ENCODE data around the gene ZMYM3. TPM values are rescaled to one million over a fixed set of nuclear protein-coding genes. Genes with fewer than 3 reads are reported as not detected.

ZMYM3 gene
- total RNA-seq, 3 donors from 2014 or later (not counting 1 experiment from before 2014, with no cell fraction given) = 18.0 to 21.0 (median 20.4) TPM

DNA sequence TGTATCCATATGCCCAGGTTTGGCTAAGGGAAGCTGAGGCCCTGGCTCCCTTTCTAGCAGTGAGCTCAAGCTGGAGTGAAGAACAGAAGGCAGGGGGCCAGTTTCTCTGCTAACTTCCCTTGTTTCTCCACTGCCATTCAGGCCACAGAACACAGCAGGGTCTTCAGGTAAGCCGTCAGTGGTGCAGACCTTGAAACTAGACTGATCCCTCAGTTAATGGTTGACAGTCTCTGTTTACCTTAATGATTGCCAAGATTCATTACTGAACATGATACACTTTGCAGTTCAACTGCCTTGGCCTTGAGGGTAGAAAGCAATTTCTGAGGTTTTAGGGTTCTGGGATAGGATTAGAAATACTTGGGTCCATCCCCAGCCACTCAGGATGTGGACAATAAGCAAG lies 39.8 kb downstream of the ZMYM3 start:
- TF ChIP-seq, protein P1, sequence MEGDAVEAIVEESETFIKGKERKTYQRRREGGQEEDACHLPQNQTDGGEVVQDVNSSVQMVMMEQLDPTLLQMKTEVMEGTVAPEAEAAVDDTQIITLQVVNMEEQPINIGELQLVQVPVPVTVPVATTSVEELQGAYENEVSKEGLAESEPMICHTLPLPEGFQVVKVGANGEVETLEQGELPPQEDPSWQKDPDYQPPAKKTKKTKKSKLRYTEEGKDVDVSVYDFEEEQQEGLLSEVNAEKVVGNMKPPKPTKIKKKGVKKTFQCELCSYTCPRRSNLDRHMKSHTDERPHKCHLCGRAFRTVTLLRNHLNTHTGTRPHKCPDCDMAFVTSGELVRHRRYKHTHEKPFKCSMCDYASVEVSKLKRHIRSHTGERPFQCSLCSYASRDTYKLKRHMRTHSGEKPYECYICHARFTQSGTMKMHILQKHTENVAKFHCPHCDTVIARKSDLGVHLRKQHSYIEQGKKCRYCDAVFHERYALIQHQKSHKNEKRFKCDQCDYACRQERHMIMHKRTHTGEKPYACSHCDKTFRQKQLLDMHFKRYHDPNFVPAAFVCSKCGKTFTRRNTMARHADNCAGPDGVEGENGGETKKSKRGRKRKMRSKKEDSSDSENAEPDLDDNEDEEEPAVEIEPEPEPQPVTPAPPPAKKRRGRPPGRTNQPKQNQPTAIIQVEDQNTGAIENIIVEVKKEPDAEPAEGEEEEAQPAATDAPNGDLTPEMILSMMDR (IDR thresholded peaks at IDR 0.05) = no peak
- H3K36me3 Mint-ChIP-seq = no peaks in the 10 kb centered on the region
- no peaks in the 10 kb centered on the region for H3K9me3 Mint-ChIP-seq
- H3K4me1 Mint-ChIP-seq = no peaks in the 10 kb centered on the region
- H3K4me3 ChIP-seq (ENCODE audit: low read length) = no peak overlapping the region
- H3K36me3 ChIP-seq (ENCODE audit: control insufficient read depth, insufficient read depth, low read length) = no peaks in the 10 kb centered on the region
- no peak overlapping the region for H3K27ac Mint-ChIP-seq
- no peak for DNase-seq
- H3K27ac ChIP-seq (ENCODE audit: low read length) = no peak overlapping the region
- 100% methylated on average over 1 of the region's 1 CpG for WGBS (ENCODE audit: insufficient coverage)
- intact Hi-C loops (cut with micrococcal nuclease) = no loop called here
- H3K27me3 Mint-ChIP-seq (ENCODE audit: low read depth in 2 of 2) = peaks cover 0 to 2% of the 10 kb centered on the region in 2 donors
- H3K4me1 ChIP-seq (ENCODE audit: control insufficient read depth, insufficient read depth, low read length) = no peaks in the 10 kb centered on the region
- H3K4me3 Mint-ChIP-seq = no peak overlapping the region
- ATAC-seq = no peak
- no peaks in the 10 kb centered on the region for H3K9me3 ChIP-seq (ENCODE audit: control insufficient read depth, insufficient read depth, low read length)
- no peaks in the 10 kb centered on the region for H3K27me3 ChIP-seq (ENCODE audit: control insufficient read depth, insufficient read depth, low read length)

GRCh38 chrX:71212536-71212935 lies 41.4 kb downstream of the ZMYM3 start:
- H3K27ac ChIP-seq (ENCODE audit: low read length) = no peak overlapping the region
- 50% methylated on average over 5 of the region's 5 CpGs for WGBS (ENCODE audit: insufficient coverage)
- no peak overlapping the region for H3K4me3 ChIP-seq (ENCODE audit: low read length)
- H3K36me3 Mint-ChIP-seq = no peaks in the 10 kb centered on the region
- H3K27me3 ChIP-seq (ENCODE audit: control insufficient read depth, insufficient read depth, low read length) = no peaks in the 10 kb centered on the region
- no peaks in the 10 kb centered on the region for H3K9me3 Mint-ChIP-seq
- peaks cover 0 to 2% of the 10 kb centered on the region in 2 donors for H3K27me3 Mint-ChIP-seq (ENCODE audit: low read depth in 2 of 2)
- no peak overlapping the region for H3K4me3 Mint-ChIP-seq
- no peak for ATAC-seq
- H3K9me3 ChIP-seq (ENCODE audit: control insufficient read depth, insufficient read depth, low read length) = no peaks in the 10 kb centered on the region
- TF ChIP-seq, protein P1 (IDR thresholded peaks at IDR 0.05) = no peak
- no peaks in the 10 kb centered on the region for H3K4me1 Mint-ChIP-seq
- intact Hi-C loops (cut with micrococcal nuclease) = no loop called here
- H3K4me1 ChIP-seq (ENCODE audit: control insufficient read depth, insufficient read depth, low read length) = no peaks in the 10 kb centered on the region
- no peak for DNase-seq
- H3K36me3 ChIP-seq (ENCODE audit: control insufficient read depth, insufficient read depth, low read length) = no peaks in the 10 kb centered on the region
- H3K27ac Mint-ChIP-seq = no peak overlapping the region

DNA sequence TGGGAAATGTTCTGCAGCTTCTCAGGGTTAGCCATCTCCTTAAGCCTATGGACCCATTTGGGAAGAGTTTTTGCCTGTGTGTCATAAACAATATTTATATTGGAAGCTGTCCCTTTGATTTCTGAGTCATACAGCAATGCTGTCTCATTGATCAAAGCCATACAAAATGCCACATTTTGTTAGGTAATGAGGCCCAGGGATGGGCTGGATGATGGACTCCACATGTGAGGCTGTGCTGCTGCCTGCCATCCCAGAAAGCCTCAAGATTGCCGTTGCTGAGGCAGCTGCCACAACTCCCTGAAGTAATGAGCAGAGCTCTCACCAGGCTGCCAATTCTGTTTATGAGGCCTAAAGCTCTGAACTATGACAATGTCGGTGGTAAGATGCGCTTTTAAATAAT lies 43.1 kb downstream of the ZMYM3 start:
- no peaks in the 10 kb centered on the region for H3K9me3 Mint-ChIP-seq
- H3K36me3 Mint-ChIP-seq = no peaks in the 10 kb centered on the region
- H3K36me3 ChIP-seq (ENCODE audit: control insufficient read depth, insufficient read depth, low read length) = no peaks in the 10 kb centered on the region
- no peaks in the 10 kb centered on the region for H3K4me1 Mint-ChIP-seq
- WGBS (ENCODE audit: insufficient coverage) = 97% methylated on average over 3 of the region's 3 CpGs
- H3K4me3 Mint-ChIP-seq = no peak overlapping the region
- H3K27me3 Mint-ChIP-seq (ENCODE audit: low read depth in 2 of 2) = peaks cover 0 to 2% of the 10 kb centered on the region in 2 donors
- DNase-seq (no peak), ATAC-seq (no peak)
- no peak overlapping the region for H3K4me3 ChIP-seq (ENCODE audit: low read length)
- no peaks in the 10 kb centered on the region for H3K4me1 ChIP-seq (ENCODE audit: control insufficient read depth, insufficient read depth, low read length)
- no peak overlapping the region for H3K27ac ChIP-seq (ENCODE audit: low read length)
- no peaks in the 10 kb centered on the region for H3K9me3 ChIP-seq (ENCODE audit: control insufficient read depth, insufficient read depth, low read length)
- intact Hi-C loops (cut with micrococcal nuclease) = no loop called here
- no peak overlapping the region for H3K27ac Mint-ChIP-seq
- H3K27me3 ChIP-seq (ENCODE audit: control insufficient read depth, insufficient read depth, low read length) = no peaks in the 10 kb centered on the region
- TF ChIP-seq, protein P1 (IDR thresholded peaks at IDR 0.05) = no peak

GRCh38 chrX:71199252-71200008 lies 54.5 kb downstream of the ZMYM3 start:
- no peaks in the 10 kb centered on the region for H3K27me3 ChIP-seq (ENCODE audit: control insufficient read depth, insufficient read depth, low read length)
- DNase-seq (no peak), ATAC-seq (no peak)
- H3K36me3 ChIP-seq (ENCODE audit: control insufficient read depth, insufficient read depth, low read length) = no peaks in the 10 kb centered on the region
- TF ChIP-seq, protein P1 (IDR thresholded peaks at IDR 0.05) = no peak
- H3K4me3 ChIP-seq (ENCODE audit: low read length) = no peak overlapping the region
- H3K27ac ChIP-seq (ENCODE audit: low read length) = no peak overlapping the region
- Mint-ChIP-seq H3K9me3 (no peaks in the 10 kb centered on the region), H3K4me3 (no peak overlapping the region), H3K27me3 (ENCODE audit: low read depth in 2 of 2) (no peaks in the 10 kb centered on the region), H3K27ac (peak overlapping the region in 1 of 2 donors; percentile 50), H3K4me1 (peaks cover 17 to 26% of the 10 kb centered on the region in 2 donors), H3K36me3 (no peaks in the 10 kb centered on the region)
- intact Hi-C loops (cut with micrococcal nuclease) = no loop called here
- H3K9me3 ChIP-seq (ENCODE audit: control insufficient read depth, insufficient read depth, low read length) = no peaks in the 10 kb centered on the region
- WGBS (ENCODE audit: insufficient coverage) = 98% methylated on average over 7 of the region's 7 CpGs
- H3K4me1 ChIP-seq (ENCODE audit: control insufficient read depth, insufficient read depth, low read length) = peaks cover 19% of the 10 kb centered on the region

Measured in natural killer cell (primary cell).